Pulmonary artery endothelial cell (primary cell): ENCODE results near the gene TMOD4. TPM values are rescaled to one million over a fixed set of nuclear protein-coding genes. Genes with fewer than 3 reads are reported as not detected.

Experiments
- DNase-seq: peaks from one replicate; pipeline ENCODE4 v3.0.0-alpha.2; 2011; ENCODE audit warnings: low read depth, low spot score
- total RNA-seq: library from RNA; depleted of rRNA; stranded (reverse); fragments of >200 nt; gene quantifications from 2 replicates; pipeline ENCODE4 v1.2.3, GENCODE V29; 2014

Gene TMOD4
- total RNA-seq, 1 donor from 2014 or later: not detected

- DNase-seq: no peak
Measured at GRCh38 chr1:151143986-151144385, 31.8 kb downstream of the TMOD4 start.

GRCh38 chr1:151143057-151143435, 32.7 kb downstream of the TMOD4 start:
- DNase-seq: no peak

- no peak for DNase-seq
Measured at GRCh38 chr1:151142411-151143056, 33.2 kb downstream of the TMOD4 start.

GRCh38 chr1:151137789-151138188, 38.0 kb downstream of the TMOD4 start:
- DNase-seq: no peak

GRCh38 chr1:151135433-151136385, 40.1 kb downstream of the TMOD4 start:
- DNase-seq: no peak

GRCh38 chr1:151134991-151135390, 40.8 kb downstream of the TMOD4 start:
- DNase-seq: no peak

- no peak for DNase-seq
Measured at GRCh38 chr1:151134396-151134795, 41.4 kb downstream of the TMOD4 start.

GRCh38 chr1:151133018-151133806, 42.6 kb downstream of the TMOD4 start:
- DNase-seq: no peak

GRCh38 chr1:151132335-151133017, 43.3 kb downstream of the TMOD4 start:
- DNase-seq: no peak

GRCh38 chr1:151131701-151132334, 44.0 kb downstream of the TMOD4 start:
- no peak for DNase-seq

GRCh38 chr1:151130987-151131586, 44.7 kb downstream of the TMOD4 start:
- DNase-seq: peak; percentile 30

GRCh38 chr1:151128800-151129199, 47.0 kb downstream of the TMOD4 start:
- no peak for DNase-seq

- no peak for DNase-seq
Measured at GRCh38 chr1:151124763-151125403, 50.9 kb downstream of the TMOD4 start.

Other genes with a start within 250 kb of the TMOD4 start
- gene SETDB1, start 249.6 kb downstream of the TMOD4 start, total RNA-seq: 36.7 and 41.7 TPM in 2 replicates
- 87.4 and 121 TPM in 2 replicates for gene CERS2, start 201.1 kb downstream of the TMOD4 start, total RNA-seq
- not detected in 2 replicates for gene ANXA9, start 193.7 kb downstream of the TMOD4 start, total RNA-seq
- 8.9 and 12.0 TPM in 2 replicates for gene MINDY1, start 169.1 kb downstream of the TMOD4 start, total RNA-seq
- gene PRUNE1, start 167.5 kb downstream of the TMOD4 start, total RNA-seq: 4.1 and 7.7 TPM in 2 replicates
- 0.07 and 0.11 TPM in 2 replicates for gene BNIPL, start 139.4 kb downstream of the TMOD4 start, total RNA-seq
- gene C1orf56, start 128.2 kb downstream of the TMOD4 start, total RNA-seq: 1.1 and 1.4 TPM in 2 replicates
- gene CDC42SE1, start 116.4 kb downstream of the TMOD4 start, total RNA-seq: 59.9 and 70.5 TPM in 2 replicates
- gene MLLT11, start 115.6 kb downstream of the TMOD4 start, total RNA-seq: 4.3 and 4.9 TPM in 2 replicates
- gene GABPB2, start 105.2 kb downstream of the TMOD4 start, total RNA-seq: 6.4 and 9.8 TPM in 2 replicates
- gene SEMA6C, start 29.4 kb downstream of the TMOD4 start, total RNA-seq: 5.3 and 19.5 TPM in 2 replicates
- gene TNFAIP8L2, start 19.3 kb downstream of the TMOD4 start, total RNA-seq: 0.13 and 0.35 TPM in 2 replicates
- 3.1 and 5.6 TPM in 2 replicates for gene LYSMD1, start 10.1 kb downstream of the TMOD4 start, total RNA-seq
- 30.2 and 37.2 TPM in 2 replicates for gene SCNM1, start 9.8 kb downstream of the TMOD4 start, total RNA-seq
- 63.3 and 65.7 TPM in 2 replicates for gene VPS72, start 14.2 kb upstream of the TMOD4 start, total RNA-seq
- gene PIP5K1A, start 22.6 kb upstream of the TMOD4 start, total RNA-seq: 61.1 and 73.7 TPM in 2 replicates
- gene PSMD4, start 78.8 kb upstream of the TMOD4 start, total RNA-seq: 263 and 288 TPM in 2 replicates
- 6.2 and 6.9 TPM in 2 replicates for gene ZNF687, start 106.3 kb upstream of the TMOD4 start, total RNA-seq
- gene PI4KB, start 151.4 kb upstream of the TMOD4 start, total RNA-seq: 39.4 and 50.7 TPM in 2 replicates
- 51.0 and 68.5 TPM in 2 replicates for gene RFX5, start 171.3 kb upstream of the TMOD4 start, total RNA-seq
- gene SELENBP1, start 196.7 kb upstream of the TMOD4 start, total RNA-seq: 9.4 and 11.7 TPM in 2 replicates
- gene PSMB4, start 223.6 kb upstream of the TMOD4 start, total RNA-seq: 482 and 509 TPM in 2 replicates